Measurements from ENCODE around the gene SLC22A23.

Gene SLC22A23

DNA sequence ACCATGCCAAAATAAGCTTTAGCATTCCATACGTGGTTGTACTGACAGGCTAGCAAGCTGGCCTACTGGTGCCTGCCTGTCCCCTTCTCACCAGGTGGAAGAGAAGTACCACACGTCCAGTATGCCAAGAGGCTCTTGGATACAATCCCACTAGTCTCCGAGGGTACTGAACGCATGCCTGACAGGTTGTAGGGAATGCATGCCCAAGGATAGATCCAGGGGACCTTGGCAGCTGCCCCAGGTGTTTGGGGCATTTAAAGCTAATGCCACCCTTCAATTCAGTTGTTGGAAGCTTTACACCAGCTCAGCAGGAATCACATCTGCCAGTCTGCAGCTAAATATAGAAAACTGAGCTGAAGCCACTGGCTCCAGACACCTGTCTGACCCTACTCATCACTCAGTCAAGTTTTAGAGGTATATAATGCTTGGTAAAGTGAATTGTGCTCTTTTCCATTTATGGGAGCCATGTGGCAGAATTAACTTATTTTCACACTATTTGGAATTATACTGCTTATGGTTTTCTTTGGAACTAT lies 234.3 kb downstream of the SLC22A23 start:
- DNase-seq (ENCODE audit: low read depth), result no peak

DNA sequence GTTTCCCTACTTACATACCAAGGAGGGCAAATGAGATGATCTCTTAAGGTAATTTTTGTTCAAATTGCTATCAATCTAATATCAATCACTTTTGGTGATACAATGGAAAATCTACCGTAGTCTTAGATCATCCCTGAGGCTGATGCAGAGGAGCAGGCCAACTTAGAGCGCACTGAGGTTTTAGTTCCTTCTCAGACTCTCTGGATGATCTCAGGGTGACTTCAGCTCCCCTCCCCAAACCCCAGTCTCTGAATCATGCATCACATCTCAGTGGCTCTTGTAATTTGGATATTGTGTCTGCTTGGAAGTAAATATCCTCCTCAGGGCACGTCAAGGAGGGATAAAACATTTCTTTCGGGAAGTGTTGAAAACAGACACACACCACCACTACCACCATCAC lies 235.3 kb downstream of the SLC22A23 start:
- no peak for DNase-seq (ENCODE audit: low read depth)

DNA sequence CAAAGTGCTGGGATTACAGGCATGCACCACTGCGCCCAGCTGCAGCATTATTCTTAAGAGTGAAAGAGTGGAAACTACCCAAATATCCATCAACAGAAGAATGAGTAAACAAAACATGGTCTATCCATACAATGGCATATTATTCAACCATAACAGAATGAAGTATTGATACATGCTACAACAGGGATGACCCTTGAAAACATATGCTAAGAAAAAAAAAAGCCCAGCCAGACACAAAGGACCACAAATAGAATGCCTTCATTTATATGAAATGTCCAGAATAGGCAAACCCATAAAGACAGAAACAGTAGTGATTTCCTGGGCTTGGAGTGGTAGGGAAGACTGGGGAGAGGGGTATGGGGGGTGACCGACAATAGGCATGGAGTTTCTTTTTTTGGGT lies 236.5 kb downstream of the SLC22A23 start:
- DNase-seq (ENCODE audit: low read depth), result no peak

Data from CMK (cell line).